MCF 10A (cell line): ENCODE results near the gene SCN8A. TPM values are rescaled to one million over a fixed set of nuclear protein-coding genes. Genes with fewer than 3 reads are reported as not detected.
A peak's percentile ranks its signal among the peaks of the same experiment; 100 is the strongest.
"Not testable (repeated sequence)": the region's sequence is repeated elsewhere in the genome, so short reads cannot be mapped to it uniquely, and the experiment has no call there.

ENCODE experiments used
- BruUV-seq: library from RNA; stranded (reverse); fragments of 400-500 nt; replicated peaks from 2 replicates; lab custom pipeline; 2021; lab: Mats Ljungman, UMichigan
- CTCF ChIA-PET: fragments of 300-600 bp; sonication (Branson Sonifier 250); formaldehyde crosslinking; extraction: SDS; loops from one replicate; lab custom pipeline; 2021; ENCODE audit warnings: antibody characterized with exemption, inconsistent platforms; lab: Yijun Ruan, JAX
- POLR2A ChIA-PET: fragments of 300-600, 350-650 bp; sonication (Branson Sonifier 250); formaldehyde crosslinking; extraction: SDS; loops from one replicate; lab custom pipeline; 2020; ENCODE audit warnings: antibody characterized with exemption, inconsistent platforms; lab: Yijun Ruan, JAX
- DNase-seq: peaks from one replicate; pipeline ENCODE4 v3.0.0-alpha.2; 2018; ENCODE audit not compliant: unreplicated experiment
- H3K27ac Mint-ChIP-seq: one replicate; pipeline ENCODE4 v1.8.0; 2022; ENCODE audit warnings: mild to moderate bottlenecking, low read depth, mixed read lengths; ENCODE audit not compliant: unreplicated experiment
- H3K27me3 Mint-ChIP-seq: one replicate; pipeline ENCODE4 v1.8.0; 2022; ENCODE audit warnings: mixed read lengths; ENCODE audit not compliant: insufficient read depth, unreplicated experiment
- H3K36me3 Mint-ChIP-seq: one replicate; pipeline ENCODE4 v1.8.0; 2022; ENCODE audit warnings: mild to moderate bottlenecking, moderate library complexity, mixed read lengths; ENCODE audit not compliant: insufficient read depth, unreplicated experiment
- H3K4me1 Mint-ChIP-seq: one replicate; pipeline ENCODE4 v1.8.0; 2022; ENCODE audit warnings: mixed read lengths; ENCODE audit not compliant: insufficient read depth, unreplicated experiment
- H3K4me3 Mint-ChIP-seq: one replicate; pipeline ENCODE4 v1.8.0; 2022; ENCODE audit warnings: mild to moderate bottlenecking, moderate library complexity, mixed read lengths; ENCODE audit not compliant: unreplicated experiment
- H3K9me3 Mint-ChIP-seq: one replicate; pipeline ENCODE4 v1.8.0; 2022; ENCODE audit warnings: mixed read lengths; ENCODE audit not compliant: unreplicated experiment
- CTCF ChIP-seq: fragments of 200-600 bp; IDR thresholded peaks from one replicate; pipeline ENCODE4 v1.8.0; 2022; ENCODE audit warnings: antibody characterized with exemption, mild to moderate bottlenecking; ENCODE audit not compliant: unreplicated experiment
- intact Hi-C: fragments of 100-400 bp; cut with micrococcal nuclease; formaldehyde crosslinking; loops from 2 replicates; pipeline ENCODE4 v1.14.1; 2022
- total RNA-seq: library from RNA; stranded (reverse); gene quantifications from 2 replicates; pipeline ENCODE4 v1.2.3, GENCODE V29; 2022

Gene SCN8A
- total RNA-seq, 1 experiment from 2014 or later = 0.70 TPM

DNA sequence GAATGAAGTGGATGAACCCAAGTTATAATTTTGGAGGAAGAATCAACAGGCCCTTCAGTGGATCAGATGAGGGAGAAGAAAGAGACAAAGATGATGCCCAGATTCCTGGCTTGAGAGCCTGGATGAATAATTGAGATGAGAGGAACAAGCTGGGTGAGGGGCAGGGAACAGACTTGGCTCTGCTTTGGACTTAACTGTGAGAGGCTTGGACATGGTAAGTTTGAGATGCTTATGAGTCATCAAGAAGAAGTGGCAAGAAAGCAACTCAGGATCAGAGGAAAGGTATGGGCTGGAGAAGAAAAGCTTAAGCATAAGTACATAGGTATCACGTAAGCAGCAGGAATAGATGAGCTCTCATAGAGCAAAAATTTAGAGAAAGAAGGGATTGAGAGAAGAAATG, 202.2 kb downstream of the SCN8A start:
- H3K27me3 Mint-ChIP-seq = no peaks in the 10 kb centered on the region
- TF ChIP-seq CTCF = no peak
- no peaks in the 10 kb centered on the region for H3K9me3 Mint-ChIP-seq
- no peak overlapping the region for H3K27ac Mint-ChIP-seq
- ChIA-PET POLR2A (no interaction called here), CTCF (no interaction called here)
- no peaks in the 10 kb centered on the region for H3K36me3 Mint-ChIP-seq
- H3K4me3 Mint-ChIP-seq = no peak overlapping the region
- intact Hi-C loops = no loop called here
- BruUV-seq = no TSS peak
- peaks cover 4% of the 10 kb centered on the region for H3K4me1 Mint-ChIP-seq
- peak; percentile 9 for DNase-seq

- ChIA-PET CTCF (no interaction called here), POLR2A (no interaction called here)
- no peak for TF ChIP-seq CTCF
- Mint-ChIP-seq H3K4me1 (peaks cover 4% of the 10 kb centered on the region), H3K27ac (no peak overlapping the region), H3K36me3 (no peaks in the 10 kb centered on the region), H3K9me3 (no peaks in the 10 kb centered on the region), H3K27me3 (no peaks in the 10 kb centered on the region), H3K4me3 (no peak overlapping the region)
- BruUV-seq = no TSS peak
- DNase-seq = no peak
- intact Hi-C loops = no loop called here
Observed at GRCh38 chr12:51797301-51797700, 206.3 kb downstream of the SCN8A start.

GRCh38 chr12:51798051-51798450, 207.0 kb downstream of the SCN8A start:
- H3K27me3 Mint-ChIP-seq, BruUV-seq, DNase-seq, POLR2A ChIA-PET, H3K4me3 Mint-ChIP-seq, H3K36me3 Mint-ChIP-seq, intact Hi-C loops, H3K9me3 Mint-ChIP-seq, H3K27ac Mint-ChIP-seq, H3K4me1 Mint-ChIP-seq: not testable (repeated sequence)
- CTCF ChIA-PET = interaction anchor here (1.1 kb wide), 1 partner anchor 8 kb away, joined by 3 read pairs; no protein-coding TSS in a partner anchor

- Mint-ChIP-seq H3K36me3 (no peaks in the 10 kb centered on the region), H3K4me1 (no peaks in the 10 kb centered on the region), H3K4me3 (no peak overlapping the region), H3K27ac (no peak overlapping the region), H3K9me3 (no peaks in the 10 kb centered on the region), H3K27me3 (no peaks in the 10 kb centered on the region)
- intact Hi-C loops = no loop called here
- no TSS peak for BruUV-seq
- CTCF ChIA-PET = interaction anchor here (1.1 kb wide), 1 partner anchor 8 kb away, joined by 3 read pairs; no protein-coding TSS in a partner anchor
- no peak for DNase-seq
- POLR2A ChIA-PET = no interaction called here
- no peak for TF ChIP-seq CTCF
Observed at GRCh38 chr12:51798501-51798900, 207.5 kb downstream of the SCN8A start.

- H3K4me1 Mint-ChIP-seq = no peaks in the 10 kb centered on the region
- H3K4me3 Mint-ChIP-seq = no peak overlapping the region
- CTCF ChIA-PET = interaction anchor here (1.0 kb wide), 1 partner anchor 75 kb away, joined by 3 read pairs; no protein-coding TSS in a partner anchor
- H3K27me3 Mint-ChIP-seq = peaks cover under 1% of the 10 kb centered on the region
- no peaks in the 10 kb centered on the region for H3K9me3 Mint-ChIP-seq
- no peak overlapping the region for H3K27ac Mint-ChIP-seq
- H3K36me3 Mint-ChIP-seq = no peaks in the 10 kb centered on the region
- intact Hi-C loops = no loop called here
- no TSS peak for BruUV-seq
- no peak for TF ChIP-seq CTCF
- POLR2A ChIA-PET = no interaction called here
- DNase-seq = no peak
Observed at GRCh38 chr12:51801027-51801426, 210.0 kb downstream of the SCN8A start.
